Endothelial cell (in vitro differentiated cells): ENCODE measurements around the gene RPS5. TPM values are rescaled to one million over a fixed set of nuclear protein-coding genes. Genes with fewer than 3 reads are reported as not detected.
"Not testable (repeated sequence)": the region's sequence is repeated elsewhere in the genome, so short reads cannot be mapped to it uniquely, and the experiment has no call there.

Source experiments
- DNase-seq: peaks from one replicate; pipeline ENCODE4 v3.0.0; 2021; ENCODE audit warnings: low spot score
- H3K27ac Mint-ChIP-seq: one replicate; pipeline ENCODE4 v1.8.0; 2021; ENCODE audit warnings: mixed read lengths, inconsistent platforms; ENCODE audit not compliant: unreplicated experiment
- H3K27me3 Mint-ChIP-seq: one replicate; pipeline ENCODE4 v1.8.0; 2021; ENCODE audit warnings: mild to moderate bottlenecking, moderate library complexity, mixed read lengths, inconsistent platforms; ENCODE audit not compliant: unreplicated experiment
- H3K36me3 Mint-ChIP-seq: one replicate; pipeline ENCODE4 v1.8.0; 2021; ENCODE audit warnings: mild to moderate bottlenecking, low read depth, mixed read lengths, inconsistent platforms; ENCODE audit not compliant: unreplicated experiment
- H3K4me1 Mint-ChIP-seq: one replicate; pipeline ENCODE4 v1.8.0; 2021; ENCODE audit warnings: mild to moderate bottlenecking, mixed read lengths, inconsistent platforms; ENCODE audit not compliant: unreplicated experiment
- H3K4me3 Mint-ChIP-seq: one replicate; pipeline ENCODE4 v1.8.0; 2021; ENCODE audit warnings: mild to moderate bottlenecking, mixed read lengths, inconsistent platforms; ENCODE audit not compliant: unreplicated experiment
- H3K9me3 Mint-ChIP-seq: one replicate; pipeline ENCODE4 v1.8.0; 2021; ENCODE audit warnings: mixed read lengths, inconsistent platforms; ENCODE audit not compliant: unreplicated experiment
- total RNA-seq: library from RNA; stranded (reverse); fragmentation: NEBNext Ultra II Directional; extraction: Animal tissue kit (Norgen Biotek cat#: 25700); gene quantifications from one replicate; pipeline ENCODE4 v1.2.1, GENCODE V29; 2021; ENCODE audit not compliant: unreplicated experiment
- TF ChIP-seq, protein P1 (sequence below): fragments of 200-600 bp; sonication (generic); IDR thresholded peaks from one replicate; pipeline ENCODE4 v1.5.0; 2021; ENCODE audit warnings: antibody characterized with exemption; ENCODE audit not compliant: unreplicated experiment

RPS5 gene
- total RNA-seq, 1 donor from 2014 or later, result 1,047 TPM

DNA sequence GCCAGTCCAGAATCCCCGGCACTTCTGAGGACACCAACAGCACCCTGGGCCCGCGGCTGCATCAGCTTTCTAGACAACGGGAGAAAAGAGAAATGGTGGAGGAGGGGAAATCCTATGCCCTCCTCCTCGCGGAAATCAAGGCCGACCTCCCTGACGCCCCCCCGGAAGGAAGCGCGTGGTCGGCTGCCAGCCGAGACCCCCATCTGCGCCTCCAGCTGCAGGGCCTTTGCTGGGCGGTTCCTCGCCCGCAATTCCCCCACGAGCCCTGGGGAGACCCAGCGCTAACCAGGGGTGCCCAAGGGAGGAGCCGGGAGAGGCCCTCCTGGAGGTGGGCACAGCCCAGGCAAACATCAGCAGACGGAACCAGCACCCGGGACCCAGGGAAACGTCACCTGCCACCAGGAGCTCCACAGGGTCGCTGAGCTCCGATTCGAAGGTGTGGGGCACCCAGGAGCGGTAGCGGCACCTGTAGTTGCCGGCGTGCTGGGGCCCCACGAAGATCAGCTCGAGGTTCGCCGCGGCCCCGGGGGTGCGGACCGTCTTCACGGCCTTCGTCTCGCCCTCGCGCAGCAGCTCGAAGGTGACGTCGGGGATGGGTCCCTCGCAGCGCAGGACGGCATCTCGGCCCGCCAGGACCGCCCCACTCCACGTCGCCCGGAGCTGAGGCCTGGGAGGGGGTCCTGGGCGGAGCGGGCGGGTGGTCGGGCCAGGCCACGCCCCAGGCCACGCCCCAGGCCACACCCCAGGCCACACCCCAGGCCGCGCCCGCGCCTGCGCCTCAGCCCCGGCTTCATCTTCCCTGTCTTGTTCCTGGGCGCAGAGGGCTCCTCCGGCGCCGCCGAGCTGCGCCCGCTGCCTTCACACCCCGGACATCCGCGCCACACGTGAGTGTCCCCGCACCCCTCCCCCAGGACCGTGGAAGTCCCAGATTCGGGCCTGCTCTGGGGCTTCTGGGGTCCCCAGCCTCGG is 39.8 kb upstream of the RPS5 start:
- Mint-ChIP-seq H3K36me3 (peaks cover 12% of the 10 kb centered on the region), H3K27me3 (peaks cover 5% of the 10 kb centered on the region), H3K4me3 (peak overlapping the region; percentile 97), H3K9me3 (no peaks in the 10 kb centered on the region), H3K4me1 (peaks cover 12% of the 10 kb centered on the region), H3K27ac (peak overlapping the region; percentile 72)
- peak; percentile 64 for DNase-seq
- TF ChIP-seq, protein P1, sequence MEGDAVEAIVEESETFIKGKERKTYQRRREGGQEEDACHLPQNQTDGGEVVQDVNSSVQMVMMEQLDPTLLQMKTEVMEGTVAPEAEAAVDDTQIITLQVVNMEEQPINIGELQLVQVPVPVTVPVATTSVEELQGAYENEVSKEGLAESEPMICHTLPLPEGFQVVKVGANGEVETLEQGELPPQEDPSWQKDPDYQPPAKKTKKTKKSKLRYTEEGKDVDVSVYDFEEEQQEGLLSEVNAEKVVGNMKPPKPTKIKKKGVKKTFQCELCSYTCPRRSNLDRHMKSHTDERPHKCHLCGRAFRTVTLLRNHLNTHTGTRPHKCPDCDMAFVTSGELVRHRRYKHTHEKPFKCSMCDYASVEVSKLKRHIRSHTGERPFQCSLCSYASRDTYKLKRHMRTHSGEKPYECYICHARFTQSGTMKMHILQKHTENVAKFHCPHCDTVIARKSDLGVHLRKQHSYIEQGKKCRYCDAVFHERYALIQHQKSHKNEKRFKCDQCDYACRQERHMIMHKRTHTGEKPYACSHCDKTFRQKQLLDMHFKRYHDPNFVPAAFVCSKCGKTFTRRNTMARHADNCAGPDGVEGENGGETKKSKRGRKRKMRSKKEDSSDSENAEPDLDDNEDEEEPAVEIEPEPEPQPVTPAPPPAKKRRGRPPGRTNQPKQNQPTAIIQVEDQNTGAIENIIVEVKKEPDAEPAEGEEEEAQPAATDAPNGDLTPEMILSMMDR, result no peak

DNA sequence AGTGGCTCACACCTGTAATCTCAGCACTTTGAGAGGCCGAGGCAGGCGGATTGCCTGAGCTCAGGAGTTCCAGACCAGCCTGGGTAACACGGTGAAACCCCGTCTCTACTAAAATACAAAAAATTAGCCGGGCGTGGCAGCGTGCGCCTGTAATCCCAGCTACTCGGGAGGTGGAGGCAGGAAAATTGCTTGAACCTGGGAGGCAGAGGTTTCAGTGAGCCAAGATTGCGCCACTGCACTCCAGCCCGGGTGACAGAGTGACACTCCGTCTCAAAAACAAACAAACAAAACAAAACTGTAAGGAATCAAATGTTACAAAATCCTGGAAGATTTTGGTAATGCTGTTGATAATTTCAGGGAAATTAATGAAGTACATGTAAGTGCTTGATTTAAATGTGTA is 39.0 kb upstream of the RPS5 start:
- H3K9me3 Mint-ChIP-seq, H3K27ac Mint-ChIP-seq, H3K27me3 Mint-ChIP-seq, DNase-seq: not testable (repeated sequence)
- peak overlapping the region; percentile 97 for H3K4me3 Mint-ChIP-seq
- peaks cover 12% of the 10 kb centered on the region for H3K4me1 Mint-ChIP-seq
- peaks cover 12% of the 10 kb centered on the region for H3K36me3 Mint-ChIP-seq

GRCh38 chr19:58349590-58349989 is 37.5 kb upstream of the RPS5 start:
- Mint-ChIP-seq H3K27ac (peak overlapping the region; percentile 77), H3K36me3 (peaks cover 12% of the 10 kb centered on the region), H3K4me1 (peaks cover 12% of the 10 kb centered on the region), H3K4me3 (peak overlapping the region; percentile 54), H3K9me3 (no peaks in the 10 kb centered on the region), H3K27me3 (peaks cover 8% of the 10 kb centered on the region)
- DNase-seq, result no peak
- TF ChIP-seq, protein P1, result no peak

- Mint-ChIP-seq H3K9me3 (no peaks in the 10 kb centered on the region), H3K27ac (no peak overlapping the region), H3K4me1 (peaks cover 12% of the 10 kb centered on the region), H3K27me3 (peaks cover 10% of the 10 kb centered on the region), H3K4me3 (no peak overlapping the region), H3K36me3 (peaks cover 12% of the 10 kb centered on the region)
- TF ChIP-seq, protein P1, result no peak
- no peak for DNase-seq
These were observed 36.8 kb upstream of the RPS5 start for GRCh38 chr19:58350001-58350861.

DNA sequence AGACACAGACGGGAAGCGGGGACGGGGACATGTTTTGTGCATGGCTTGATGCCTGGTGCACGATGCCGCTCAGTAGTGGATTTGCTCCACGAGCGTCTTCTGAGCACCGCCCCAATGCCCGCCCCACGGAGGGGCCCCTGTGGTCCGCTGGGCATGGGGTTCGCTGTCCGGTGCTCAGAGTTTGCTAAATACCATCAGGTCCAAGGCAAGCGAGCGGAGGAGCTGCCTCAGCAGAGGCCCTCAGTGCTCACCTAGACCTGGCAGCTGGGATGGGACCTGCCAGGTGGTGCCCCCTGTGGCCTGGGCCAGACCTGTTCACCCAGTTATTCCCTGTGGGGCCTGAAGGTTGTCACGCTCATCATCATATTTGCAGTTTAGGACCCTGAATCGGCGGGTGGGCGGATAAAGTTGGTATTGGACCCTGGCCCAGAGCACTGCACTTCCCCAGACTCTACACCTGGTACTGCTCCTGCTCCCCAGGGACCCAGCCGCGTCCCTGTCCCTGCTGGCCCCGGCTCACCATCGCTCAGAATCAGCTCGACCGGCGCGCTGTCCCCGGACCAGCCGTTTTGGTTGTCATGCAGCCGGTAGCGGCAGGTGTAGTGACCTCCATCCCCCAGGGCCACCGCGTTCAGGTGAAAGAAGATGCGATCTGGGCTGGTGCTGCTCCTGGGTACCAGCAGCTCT is 36.1 kb upstream of the RPS5 start:
- H3K27ac Mint-ChIP-seq, result no peak overlapping the region
- no peak for DNase-seq
- peaks cover 14% of the 10 kb centered on the region for H3K27me3 Mint-ChIP-seq
- no peak overlapping the region for H3K4me3 Mint-ChIP-seq
- TF ChIP-seq, protein P1, result no peak
- no peaks in the 10 kb centered on the region for H3K9me3 Mint-ChIP-seq
- peaks cover 6% of the 10 kb centered on the region for H3K4me1 Mint-ChIP-seq
- peaks cover 12% of the 10 kb centered on the region for H3K36me3 Mint-ChIP-seq
